OCI-LY3 (cell line): Measurements from ENCODE around the gene ENOX2.

Experiments used
- H2AFZ ChIP-seq: fragments of 200-600, 300-600 bp; shearing (Covaris generic); 2 replicates; pipeline ENCODE4 v1.6.0; 2014; ENCODE audit warnings: antibody characterized with exemption, low read depth, low read length
- H3K27ac ChIP-seq: fragments of 200-600, 300-600 bp; sonication (generic); 2 replicates; pipeline ENCODE4 v1.5.1; 2014; ENCODE audit warnings: mild to moderate bottlenecking, low read length, moderate library complexity, mixed read lengths
- H3K27me3 ChIP-seq: fragments of 200-600, 300-600 bp; sonication (generic); 2 replicates; pipeline ENCODE4 v1.6.1; 2014; ENCODE audit warnings: low read depth, low read length, mixed read lengths
- H3K36me3 ChIP-seq: fragments of 200-600, 300-600 bp; sonication (generic); replicated peaks from 2 replicates; pipeline ENCODE3; 2014; ENCODE audit warnings: low read depth, low read length, mixed read lengths
- H3K4me1 ChIP-seq: fragments of 300-600, 200-600 bp; sonication (generic); 2 replicates; pipeline ENCODE4 v1.6.1; 2014; ENCODE audit warnings: low read length, mixed read lengths
- H3K4me2 ChIP-seq: fragments of 200-600, 300-600 bp; sonication (generic); 2 replicates; pipeline ENCODE4 v1.6.1; 2014; ENCODE audit warnings: low read length, mixed read lengths
- H3K4me3 ChIP-seq: fragments of 300-600, 200-600 bp; sonication (generic); 2 replicates; pipeline ENCODE4 v1.5.1; 2014; ENCODE audit warnings: antibody characterized with exemption, mild to moderate bottlenecking, low read length, moderate library complexity
- H3K79me2 ChIP-seq: fragments of 300-600, 200-600 bp; shearing (Covaris generic); 2 replicates; pipeline ENCODE4 v1.6.1; 2014; ENCODE audit warnings: mild to moderate bottlenecking, low read length, mixed read lengths
- H3K9ac ChIP-seq: fragments of 300-600, 200-600 bp; shearing (Covaris generic); 2 replicates; pipeline ENCODE4 v1.6.0; 2014; ENCODE audit warnings: mild to moderate bottlenecking, low read length, moderate library complexity
- H3K9me3 ChIP-seq: fragments of 200-600, 300-600 bp; shearing (Covaris generic); 2 replicates; pipeline ENCODE4 v1.6.1; 2014; ENCODE audit warnings: low read length, mixed read lengths; ENCODE audit not compliant: insufficient read depth
- H4K20me1 ChIP-seq: fragments of 200-600, 300-600 bp; sonication (generic); 2 replicates; pipeline ENCODE4 v1.6.1; 2016; ENCODE audit warnings: low read length, mixed read lengths; ENCODE audit not compliant: insufficient read depth
- EZH2phosphoT487 ChIP-seq: fragments of 200-600 bp; shearing (Covaris generic); IDR thresholded peaks from 2 replicates; pipeline ENCODE4 v1.6.1; 2018; ENCODE audit warnings: antibody characterized with exemption, mixed run types, low read depth
- TF ChIP-seq, protein P1 (sequence below): fragments of 200-600, 300-600 bp; sonication (generic); IDR thresholded peaks from 2 replicates; pipeline ENCODE4 v1.5.1; 2014; ENCODE audit warnings: antibody characterized with exemption, low read length, low read depth

Gene ENOX2

GRCh38 chrX:130841776-130842175 is 61.2 kb downstream of the ENOX2 start:
- Histone ChIP-seq H4K20me1 (no peaks in the 10 kb centered on the region), H3K4me1 (no peaks in the 10 kb centered on the region), H3K27ac (no peak overlapping the region), H3K4me2 (no peak overlapping the region), H3K27me3 (no peaks in the 10 kb centered on the region), H3K9ac (no peak overlapping the region), H3K79me2 (no peaks in the 10 kb centered on the region), H3K36me3 (no peaks in the 10 kb centered on the region), H3K4me3 (no peak overlapping the region), H2AFZ (no peak overlapping the region), H3K9me3 (no peaks in the 10 kb centered on the region)
- no peak for TF ChIP-seq EZH2phosphoT487
- TF ChIP-seq, protein P1, sequence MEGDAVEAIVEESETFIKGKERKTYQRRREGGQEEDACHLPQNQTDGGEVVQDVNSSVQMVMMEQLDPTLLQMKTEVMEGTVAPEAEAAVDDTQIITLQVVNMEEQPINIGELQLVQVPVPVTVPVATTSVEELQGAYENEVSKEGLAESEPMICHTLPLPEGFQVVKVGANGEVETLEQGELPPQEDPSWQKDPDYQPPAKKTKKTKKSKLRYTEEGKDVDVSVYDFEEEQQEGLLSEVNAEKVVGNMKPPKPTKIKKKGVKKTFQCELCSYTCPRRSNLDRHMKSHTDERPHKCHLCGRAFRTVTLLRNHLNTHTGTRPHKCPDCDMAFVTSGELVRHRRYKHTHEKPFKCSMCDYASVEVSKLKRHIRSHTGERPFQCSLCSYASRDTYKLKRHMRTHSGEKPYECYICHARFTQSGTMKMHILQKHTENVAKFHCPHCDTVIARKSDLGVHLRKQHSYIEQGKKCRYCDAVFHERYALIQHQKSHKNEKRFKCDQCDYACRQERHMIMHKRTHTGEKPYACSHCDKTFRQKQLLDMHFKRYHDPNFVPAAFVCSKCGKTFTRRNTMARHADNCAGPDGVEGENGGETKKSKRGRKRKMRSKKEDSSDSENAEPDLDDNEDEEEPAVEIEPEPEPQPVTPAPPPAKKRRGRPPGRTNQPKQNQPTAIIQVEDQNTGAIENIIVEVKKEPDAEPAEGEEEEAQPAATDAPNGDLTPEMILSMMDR: no peak

- TF ChIP-seq EZH2phosphoT487: no peak
- TF ChIP-seq, protein P1: no peak
- no peaks in the 10 kb centered on the region for H3K4me1 ChIP-seq
- H3K4me3 ChIP-seq: no peak overlapping the region
- no peak overlapping the region for H2AFZ ChIP-seq
- no peaks in the 10 kb centered on the region for H3K79me2 ChIP-seq
- no peak overlapping the region for H3K27ac ChIP-seq
- no peaks in the 10 kb centered on the region for H4K20me1 ChIP-seq
- no peak overlapping the region for H3K4me2 ChIP-seq
- no peaks in the 10 kb centered on the region for H3K9me3 ChIP-seq
- H3K9ac ChIP-seq: no peak overlapping the region
- H3K27me3 ChIP-seq: no peaks in the 10 kb centered on the region
- no peaks in the 10 kb centered on the region for H3K36me3 ChIP-seq
Measured at GRCh38 chrX:130840345-130840744, 62.7 kb downstream of the ENOX2 start.

DNA sequence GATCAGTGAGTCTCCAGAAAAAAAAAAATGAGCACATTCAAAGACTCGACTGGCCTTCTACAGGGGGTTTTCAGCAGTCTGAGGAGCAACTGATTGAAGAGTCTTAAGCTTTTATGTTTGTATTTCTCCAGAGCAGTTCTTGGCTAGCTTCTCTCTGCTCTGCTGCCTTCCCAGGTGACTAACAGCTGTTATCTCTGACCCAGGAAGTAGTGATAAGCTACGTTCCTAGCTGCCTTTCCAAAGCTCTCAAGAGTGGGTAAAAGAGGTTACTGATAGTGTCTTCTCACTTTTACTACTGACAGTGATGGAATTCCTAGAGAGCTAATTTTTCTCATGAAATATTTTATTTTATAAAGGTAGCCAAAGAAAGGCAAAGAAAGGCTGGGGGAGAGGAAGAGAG is 66.6 kb downstream of the ENOX2 start:
- no peaks in the 10 kb centered on the region for H3K36me3 ChIP-seq
- no peak for TF ChIP-seq EZH2phosphoT487
- TF ChIP-seq, protein P1: no peak
- no peak overlapping the region for H2AFZ ChIP-seq
- H3K27me3 ChIP-seq: no peaks in the 10 kb centered on the region
- no peak overlapping the region for H3K9ac ChIP-seq
- H3K27ac ChIP-seq: no peak overlapping the region
- H4K20me1 ChIP-seq: no peaks in the 10 kb centered on the region
- H3K4me2 ChIP-seq: no peak overlapping the region
- no peaks in the 10 kb centered on the region for H3K9me3 ChIP-seq
- no peak overlapping the region for H3K4me3 ChIP-seq
- no peaks in the 10 kb centered on the region for H3K79me2 ChIP-seq
- peaks cover 6% of the 10 kb centered on the region for H3K4me1 ChIP-seq

DNA sequence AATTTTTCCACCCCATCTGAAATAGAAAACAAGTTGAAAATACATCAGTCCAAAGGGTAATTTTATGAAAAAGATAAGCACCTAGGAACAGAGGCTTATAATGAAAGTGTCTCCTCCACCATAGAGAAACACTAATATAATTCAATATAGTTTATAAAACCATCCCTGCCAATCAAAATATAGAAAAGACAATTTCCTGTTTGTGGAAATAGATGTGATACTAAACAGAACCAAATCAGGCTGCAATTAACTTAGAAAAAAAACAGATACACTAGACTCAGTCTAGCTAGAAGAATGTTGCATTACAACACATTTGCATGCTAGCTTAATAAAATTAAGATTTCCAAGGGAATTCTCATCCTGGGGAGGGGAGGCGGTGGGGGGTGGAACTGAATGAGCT is 68.2 kb downstream of the ENOX2 start:
- H4K20me1 ChIP-seq: no peaks in the 10 kb centered on the region
- no peak for TF ChIP-seq EZH2phosphoT487
- TF ChIP-seq, protein P1: no peak
- H3K4me1 ChIP-seq: peaks cover 6% of the 10 kb centered on the region
- no peak overlapping the region for H3K4me3 ChIP-seq
- H2AFZ ChIP-seq: no peak overlapping the region
- no peaks in the 10 kb centered on the region for H3K27me3 ChIP-seq
- no peaks in the 10 kb centered on the region for H3K79me2 ChIP-seq
- no peak overlapping the region for H3K4me2 ChIP-seq
- H3K27ac ChIP-seq: no peak overlapping the region
- no peak overlapping the region for H3K9ac ChIP-seq
- no peaks in the 10 kb centered on the region for H3K9me3 ChIP-seq
- H3K36me3 ChIP-seq: no peaks in the 10 kb centered on the region
